ENCODE data around the gene MYCN. TPM values are rescaled to one million over a fixed set of nuclear protein-coding genes. Genes with fewer than 3 reads are reported as not detected.

MYCN gene
- total and polyA plus RNA-seq, 4 donors, result 0.16 to 1.3 TPM; not detected in 2

DNA sequence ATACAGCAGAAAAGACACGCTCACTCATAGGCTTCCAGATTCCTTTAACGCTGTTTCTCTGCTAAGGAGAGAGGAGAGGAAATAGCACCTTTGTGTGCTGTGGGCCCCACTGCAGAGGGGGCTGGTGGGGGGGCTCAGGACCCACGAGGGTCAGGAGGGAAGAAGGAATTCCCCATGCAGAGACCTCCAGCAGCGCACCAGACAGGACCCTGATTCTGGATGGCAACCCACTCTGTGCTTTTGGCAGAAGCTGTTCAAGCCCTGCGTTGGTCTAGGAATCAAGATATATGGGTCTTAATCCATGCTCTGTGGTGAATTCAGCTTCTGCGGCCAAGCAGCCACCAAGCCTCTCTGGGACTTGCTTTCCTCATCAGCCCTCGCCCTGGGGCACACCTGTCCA, 31.0 kb downstream of the MYCN start:
- H3K27ac ChIP-seq (ENCODE audit: low read depth in 1 of 2, low read length in 2 of 2), result no peak overlapping the region
- WGBS, result 67% methylated on average over 7 of the region's 7 CpGs
- H3K27me3 ChIP-seq (ENCODE audit: control insufficient read depth in 4 of 4, insufficient read depth in 4 of 4, low read length in 3 of 4), result peaks cover 0 to 2% (median 0%) of the 10 kb centered on the region in 4 donors
- no peak for DNase-seq (ENCODE audit: low spot score)
- TF ChIP-seq CTCF (IDR thresholded peaks at IDR 0.05; ENCODE audit: low read depth, low read length, missing input control) (no peak), SP1 (IDR thresholded peaks at IDR 0.05) (no peak), GABPA (IDR thresholded peaks at IDR 0.05 in 1 of 2, conservative IDR thresholded peaks at IDR 0.05 in 1 of 2) (no peak), HNF4A (conservative IDR thresholded peaks at IDR 0.05) (no peak), ZBTB33 (IDR thresholded peaks at IDR 0.05) (no peak), NR2F2 (IDR thresholded peaks at IDR 0.05) (no peak), TAF1 (conservative IDR thresholded peaks at IDR 0.05) (no peak), ATF3 (IDR thresholded peaks at IDR 0.05) (no peak), RXRA (IDR thresholded peaks at IDR 0.05) (no peak), FOXA1 (IDR thresholded peaks at IDR 0.05) (no peak)
- TF ChIP-seq, protein P1, sequence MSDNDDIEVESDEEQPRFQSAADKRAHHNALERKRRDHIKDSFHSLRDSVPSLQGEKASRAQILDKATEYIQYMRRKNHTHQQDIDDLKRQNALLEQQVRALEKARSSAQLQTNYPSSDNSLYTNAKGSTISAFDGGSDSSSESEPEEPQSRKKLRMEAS (IDR thresholded peaks at IDR 0.05), result no peak
- TF ChIP-seq, protein P2, sequence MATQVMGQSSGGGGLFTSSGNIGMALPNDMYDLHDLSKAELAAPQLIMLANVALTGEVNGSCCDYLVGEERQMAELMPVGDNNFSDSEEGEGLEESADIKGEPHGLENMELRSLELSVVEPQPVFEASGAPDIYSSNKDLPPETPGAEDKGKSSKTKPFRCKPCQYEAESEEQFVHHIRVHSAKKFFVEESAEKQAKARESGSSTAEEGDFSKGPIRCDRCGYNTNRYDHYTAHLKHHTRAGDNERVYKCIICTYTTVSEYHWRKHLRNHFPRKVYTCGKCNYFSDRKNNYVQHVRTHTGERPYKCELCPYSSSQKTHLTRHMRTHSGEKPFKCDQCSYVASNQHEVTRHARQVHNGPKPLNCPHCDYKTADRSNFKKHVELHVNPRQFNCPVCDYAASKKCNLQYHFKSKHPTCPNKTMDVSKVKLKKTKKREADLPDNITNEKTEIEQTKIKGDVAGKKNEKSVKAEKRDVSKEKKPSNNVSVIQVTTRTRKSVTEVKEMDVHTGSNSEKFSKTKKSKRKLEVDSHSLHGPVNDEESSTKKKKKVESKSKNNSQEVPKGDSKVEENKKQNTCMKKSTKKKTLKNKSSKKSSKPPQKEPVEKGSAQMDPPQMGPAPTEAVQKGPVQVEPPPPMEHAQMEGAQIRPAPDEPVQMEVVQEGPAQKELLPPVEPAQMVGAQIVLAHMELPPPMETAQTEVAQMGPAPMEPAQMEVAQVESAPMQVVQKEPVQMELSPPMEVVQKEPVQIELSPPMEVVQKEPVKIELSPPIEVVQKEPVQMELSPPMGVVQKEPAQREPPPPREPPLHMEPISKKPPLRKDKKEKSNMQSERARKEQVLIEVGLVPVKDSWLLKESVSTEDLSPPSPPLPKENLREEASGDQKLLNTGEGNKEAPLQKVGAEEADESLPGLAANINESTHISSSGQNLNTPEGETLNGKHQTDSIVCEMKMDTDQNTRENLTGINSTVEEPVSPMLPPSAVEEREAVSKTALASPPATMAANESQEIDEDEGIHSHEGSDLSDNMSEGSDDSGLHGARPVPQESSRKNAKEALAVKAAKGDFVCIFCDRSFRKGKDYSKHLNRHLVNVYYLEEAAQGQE (IDR thresholded peaks at IDR 0.05), result no peak
- H3K9me3 ChIP-seq (ENCODE audit: control insufficient read depth in 4 of 4, low read length in 3 of 4), result no peaks in the 10 kb centered on the region
- no peak overlapping the region for H3K4me3 ChIP-seq (ENCODE audit: low read depth in 1 of 3, low read length in 3 of 3)
- no peaks in the 10 kb centered on the region for H3K36me3 ChIP-seq (ENCODE audit: control insufficient read depth in 4 of 4, insufficient read depth in 3 of 4, low read depth in 1 of 4, low read length in 3 of 4)
- no peak overlapping the region for H3K9ac ChIP-seq (ENCODE audit: low read depth in 1 of 2, low read length in 2 of 2)
- no peaks in the 10 kb centered on the region for H3K4me1 ChIP-seq (ENCODE audit: control insufficient read depth in 4 of 4, insufficient read depth in 4 of 4, low read length in 3 of 4)

GRCh38 chr2:15971831-15972522, 31.6 kb downstream of the MYCN start:
- Histone ChIP-seq H3K9ac (ENCODE audit: low read depth in 1 of 2, low read length in 2 of 2) (no peak overlapping the region), H3K27me3 (ENCODE audit: control insufficient read depth in 4 of 4, insufficient read depth in 4 of 4, low read length in 3 of 4) (peaks cover 0 to 2% (median 0%) of the 10 kb centered on the region in 4 donors), H3K36me3 (ENCODE audit: control insufficient read depth in 4 of 4, insufficient read depth in 3 of 4, low read depth in 1 of 4, low read length in 3 of 4) (no peaks in the 10 kb centered on the region), H3K4me1 (ENCODE audit: control insufficient read depth in 4 of 4, insufficient read depth in 4 of 4, low read length in 3 of 4) (no peaks in the 10 kb centered on the region), H3K4me3 (ENCODE audit: low read depth in 1 of 3, low read length in 3 of 3) (no peak overlapping the region), H3K9me3 (ENCODE audit: control insufficient read depth in 4 of 4, low read length in 3 of 4) (no peaks in the 10 kb centered on the region), H3K27ac (ENCODE audit: low read depth in 1 of 2, low read length in 2 of 2) (no peak overlapping the region)
- no peak for DNase-seq (ENCODE audit: low spot score)
- WGBS, result 66% methylated on average over 7 of the region's 7 CpGs
- no peak for TF ChIP-seq NR2F2 (IDR thresholded peaks at IDR 0.05)
- TF ChIP-seq FOXA2 (IDR thresholded peaks at IDR 0.05), result no peak
- no peak for TF ChIP-seq GABPA (IDR thresholded peaks at IDR 0.05 in 1 of 2, conservative IDR thresholded peaks at IDR 0.05 in 1 of 2)
- TF ChIP-seq, protein P1 (IDR thresholded peaks at IDR 0.05), result no peak
